Adrenal gland (tissue), 5 donors: ENCODE data around the gene ADK.

Experiments
- CTCF ChIP-seq, 6 experiments: fragments of 450-650 bp in 4 of 6; fragments of 200-600 bp in 2 of 6; sonication (generic) in 1 of 6; IDR thresholded peaks; 1 replicate in 5 of 6; 2 replicates in 1 of 6; pipeline versions ENCODE4 v1.5.1 to v1.8.0; 2016 to 2021; ENCODE audit warnings: antibody characterized with exemption in 6 of 6, mild to moderate bottlenecking in 2 of 6, moderate library complexity in 1 of 6
- POLR2A ChIP-seq, 2 donors: fragments of 450-650 bp; IDR thresholded peaks; one replicate each; pipeline ENCODE4 v1.6.1; 2017; ENCODE audit warnings: antibody characterized with exemption in 2 of 2, mild to moderate bottlenecking in 2 of 2, moderate library complexity in 1 of 2
- donor health status: DM: no; HTN: no; CAD: no.

DNA sequence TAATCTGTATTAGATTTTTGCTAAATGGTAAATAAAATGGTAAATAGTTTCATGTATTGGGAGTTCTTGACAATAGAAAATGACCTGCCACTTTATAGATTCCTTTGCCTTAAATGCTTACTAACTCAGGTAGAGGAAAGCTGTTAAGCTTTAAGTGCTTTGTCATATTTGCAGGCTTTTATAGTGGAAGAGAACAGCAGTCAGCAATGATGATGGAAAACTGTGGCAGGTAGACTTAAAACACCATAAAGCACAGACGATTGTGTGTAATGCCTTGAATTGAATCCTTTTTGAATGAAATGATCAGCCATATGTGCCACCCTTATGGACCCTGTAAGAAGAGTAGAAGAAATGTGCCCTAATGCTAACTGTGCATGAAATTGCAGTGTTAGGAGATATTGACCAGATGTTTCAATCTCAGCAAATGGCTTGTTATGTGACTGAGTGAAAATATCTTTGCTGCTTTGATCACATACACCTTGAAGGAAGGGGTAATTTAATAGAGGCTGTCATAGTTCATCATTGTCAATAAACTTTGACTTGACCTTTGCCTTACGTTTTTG, 230.4 kb downstream of the ADK start:
- no peak for TF ChIP-seq CTCF (IDR thresholded peaks at IDR 0.05)
- no peak for TF ChIP-seq POLR2A (IDR thresholded peaks at IDR 0.05)
